ENCODE data around the gene HOMER2.

Gene HOMER2

GRCh38 chr15:82856397-82857170 is 95.9 kb downstream of the HOMER2 start:
- ChIA-PET CTCF (interaction anchor here (0.6 to 2.0 kb wide), 4 partner anchors 144 to 305 kb away, joined by 4 to 6 read pairs (median 5); partner anchors contain the start of gene C15orf40), POLR2A (no interaction called here)
- Histone ChIP-seq H3K4me1 (ENCODE audit: control insufficient read depth, insufficient read depth, low read length) (0 out of 2 replicates have a peak, but pooled peaks cover 3% of the 10 kb centered on the region), H3K36me3 (ENCODE audit: control insufficient read depth in 2 of 2, insufficient read depth in 1 of 2, low read length in 2 of 2) (peaks cover 0 to 24% of the 10 kb centered on the region in 2 experiments; a peak in 2 of 3 replicates), H3K9me3 (ENCODE audit: control insufficient read depth, insufficient read depth, low read depth, low read length) (no peaks in the 10 kb centered on the region), H3K27ac (ENCODE audit: extremely low read depth, low read depth, low read length) (no peak overlapping the region), H3K4me3 (ENCODE audit: low read depth, low read length) (no peak overlapping the region)
- no peak for TF ChIP-seq ZNF362 (tag by site-specific recombination; IDR thresholded peaks at IDR 0.05)
- no peak for TF ChIP-seq ZNF624 (tag by site-specific recombination; IDR thresholded peaks at IDR 0.05)
- TF ChIP-seq ZNF175 (tag by site-specific recombination; IDR thresholded peaks at IDR 0.05) = no peak
- no peak for TF ChIP-seq ZNF221 (tag by site-specific recombination; IDR thresholded peaks at IDR 0.05; ENCODE audit: borderline replicate concordance)
- TF ChIP-seq HIC1 (tag by site-specific recombination; IDR thresholded peaks at IDR 0.05) = no peak
- TF ChIP-seq ZNF792 (tag by site-specific recombination; IDR thresholded peaks at IDR 0.05) = no peak
- TF ChIP-seq ZNF202 (tag by site-specific recombination; IDR thresholded peaks at IDR 0.05; ENCODE audit: borderline replicate concordance) = no peak
- no peak for TF ChIP-seq RBAK (tag by site-specific recombination; IDR thresholded peaks at IDR 0.05)

GRCh38 chr15:82855286-82856100 is 97.0 kb downstream of the HOMER2 start:
- Histone ChIP-seq H3K36me3 (ENCODE audit: control insufficient read depth in 2 of 2, insufficient read depth in 1 of 2, low read length in 2 of 2) (peaks cover 5 to 34% of the 10 kb centered on the region in 2 experiments; a peak in 2 of 3 replicates), H3K27ac (ENCODE audit: extremely low read depth, low read depth, low read length) (no peak overlapping the region), H3K4me3 (ENCODE audit: low read depth, low read length) (no peak overlapping the region), H3K9me3 (ENCODE audit: control insufficient read depth, insufficient read depth, low read depth, low read length) (no peaks in the 10 kb centered on the region), H3K4me1 (ENCODE audit: control insufficient read depth, insufficient read depth, low read length) (0 out of 2 replicates have a peak, but pooled peaks cover 3% of the 10 kb centered on the region)
- POLR2A ChIA-PET = interaction anchor here (0.7 kb wide), 1 partner anchor 77 kb away, joined by 4 read pairs; no protein-coding TSS in a partner anchor
- CTCF ChIA-PET = interaction anchor here (0.7 to 2.0 kb wide), 3 partner anchors 145 to 157 kb away, joined by 4 to 5 read pairs (median 5); partner anchors contain the start of gene C15orf40
- TF ChIP-seq ZBTB20 (tag by site-specific recombination; IDR thresholded peaks at IDR 0.05) (no peak), KLF7 (tag by site-specific recombination; IDR thresholded peaks at IDR 0.05; ENCODE audit: borderline replicate concordance) (no peak), ZNF701 (tag by site-specific recombination; IDR thresholded peaks at IDR 0.05) (no peak), HIC1 (tag by site-specific recombination; IDR thresholded peaks at IDR 0.05) (no peak), SCRT1 (tag by site-specific recombination; IDR thresholded peaks at IDR 0.05; ENCODE audit: borderline replicate concordance) (no peak), KLF1 (tag by site-specific recombination; IDR thresholded peaks at IDR 0.05) (no peak), ZNF133 (tag by site-specific recombination; IDR thresholded peaks at IDR 0.05) (no peak)

Data from HEK293 (cell line).